Measurements from ENCODE around the gene LRP1. TPM values are rescaled to one million over a fixed set of nuclear protein-coding genes. Genes with fewer than 3 reads are reported as not detected.

The LRP1 gene
- total and polyA plus RNA-seq, 2 of the 13 experiments (the other 11 are each of a cell fraction or from before 2014, with no cell fraction given) = 14.7 to 30.8 TPM

DNA sequence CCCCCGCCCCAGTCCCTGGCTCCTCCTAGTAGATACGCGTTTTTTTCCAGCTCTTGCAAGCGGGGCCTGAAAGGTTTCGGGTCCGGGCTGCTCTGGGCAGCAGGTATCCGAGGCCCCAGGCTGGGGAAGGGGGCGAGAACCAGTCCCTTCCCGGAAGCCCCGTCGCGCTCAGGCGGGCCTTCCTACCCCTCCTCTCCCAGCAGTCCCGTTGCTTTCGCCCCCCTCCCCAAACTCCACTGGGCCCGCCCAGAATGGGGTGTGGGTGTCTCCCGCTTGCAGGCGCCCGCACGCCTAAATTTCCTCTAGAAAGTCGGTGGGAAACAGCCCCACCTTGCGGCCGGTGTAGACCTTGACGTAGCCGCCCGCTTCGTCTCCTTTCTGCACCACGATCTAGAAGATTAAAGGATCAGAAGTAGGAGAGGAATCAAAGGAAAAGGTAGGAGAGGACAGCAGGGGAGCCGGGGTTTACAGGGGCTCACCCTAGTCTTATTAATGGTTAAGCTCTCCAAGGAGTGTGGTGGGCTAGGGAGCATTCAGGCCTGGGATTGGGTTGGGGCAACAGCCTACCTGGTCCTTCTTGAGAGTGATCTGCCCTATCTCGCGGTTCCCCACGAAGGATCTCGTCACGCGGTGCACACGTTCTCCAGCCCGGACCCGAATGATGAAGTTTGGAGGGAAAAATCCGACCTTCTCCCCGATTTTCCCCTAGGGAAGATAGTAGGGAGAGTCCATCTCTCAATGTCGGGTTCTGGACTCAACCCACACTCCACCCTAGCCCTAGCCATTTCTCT, 115.4 kb downstream of the LRP1 start (continued):
- TF ChIP-seq, protein P1, sequence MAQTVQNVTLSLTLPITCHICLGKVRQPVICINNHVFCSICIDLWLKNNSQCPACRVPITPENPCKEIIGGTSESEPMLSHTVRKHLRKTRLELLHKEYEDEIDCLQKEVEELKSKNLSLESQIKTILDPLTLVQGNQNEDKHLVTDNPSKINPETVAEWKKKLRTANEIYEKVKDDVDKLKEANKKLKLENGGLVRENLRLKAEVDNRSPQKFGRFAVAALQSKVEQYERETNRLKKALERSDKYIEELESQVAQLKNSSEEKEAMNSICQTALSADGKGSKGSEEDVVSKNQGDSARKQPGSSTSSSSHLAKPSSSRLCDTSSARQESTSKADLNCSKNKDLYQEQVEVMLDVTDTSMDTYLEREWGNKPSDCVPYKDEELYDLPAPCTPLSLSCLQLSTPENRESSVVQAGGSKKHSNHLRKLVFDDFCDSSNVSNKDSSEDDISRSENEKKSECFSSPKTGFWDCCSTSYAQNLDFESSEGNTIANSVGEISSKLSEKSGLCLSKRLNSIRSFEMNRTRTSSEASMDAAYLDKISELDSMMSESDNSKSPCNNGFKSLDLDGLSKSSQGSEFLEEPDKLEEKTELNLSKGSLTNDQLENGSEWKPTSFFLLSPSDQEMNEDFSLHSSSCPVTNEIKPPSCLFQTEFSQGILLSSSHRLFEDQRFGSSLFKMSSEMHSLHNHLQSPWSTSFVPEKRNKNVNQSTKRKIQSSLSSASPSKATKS (CRISPR knock-in tag; IDR thresholded peaks at IDR 0.05) = no peak
- TF ChIP-seq, protein P2, sequence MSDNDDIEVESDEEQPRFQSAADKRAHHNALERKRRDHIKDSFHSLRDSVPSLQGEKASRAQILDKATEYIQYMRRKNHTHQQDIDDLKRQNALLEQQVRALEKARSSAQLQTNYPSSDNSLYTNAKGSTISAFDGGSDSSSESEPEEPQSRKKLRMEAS (IDR thresholded peaks at IDR 0.05) = peak; percentile 33; the same call in 1 of the 2 replicates
- TF ChIP-seq ZNF652 (CRISPR knock-in tag; IDR thresholded peaks at IDR 0.05; ENCODE audit: borderline replicate concordance, low read depth) (no peak), KDM2A (CRISPR knock-in tag; IDR thresholded peaks at IDR 0.05; ENCODE audit: borderline replicate concordance, low read depth) (peak; percentile 49; the same call in 1 of the 2 replicates), ZNF713 (CRISPR knock-in tag; IDR thresholded peaks at IDR 0.05) (no peak), ZNF674 (CRISPR knock-in tag; IDR thresholded peaks at IDR 0.05; ENCODE audit: low read depth) (no peak), TEAD3 (CRISPR knock-in tag; optimal IDR thresholded peaks at IDR 0.05; ENCODE audit: borderline replicate concordance) (peak; percentile 12), RAD21 (CRISPR knock-in tag; IDR thresholded peaks at IDR 0.05) (peak; percentile 47; the same call in 1 of the 2 replicates), CHD2 (IDR thresholded peaks at IDR 0.05; ENCODE audit: low read depth, low read length) (no peak), NR2F1 (CRISPR knock-in tag; IDR thresholded peaks at IDR 0.05) (no peak), CREM (IDR thresholded peaks at IDR 0.05) (peak; percentile 34; the same call in 1 of the 2 replicates), CREM (CRISPR knock-in tag; IDR thresholded peaks at IDR 0.05) (no peak), SMC3 (IDR thresholded peaks at IDR 0.05; ENCODE audit: low read length) (peak; percentile 26; the same call in 1 of the 2 replicates)
- TF ChIP-seq, protein P3, sequence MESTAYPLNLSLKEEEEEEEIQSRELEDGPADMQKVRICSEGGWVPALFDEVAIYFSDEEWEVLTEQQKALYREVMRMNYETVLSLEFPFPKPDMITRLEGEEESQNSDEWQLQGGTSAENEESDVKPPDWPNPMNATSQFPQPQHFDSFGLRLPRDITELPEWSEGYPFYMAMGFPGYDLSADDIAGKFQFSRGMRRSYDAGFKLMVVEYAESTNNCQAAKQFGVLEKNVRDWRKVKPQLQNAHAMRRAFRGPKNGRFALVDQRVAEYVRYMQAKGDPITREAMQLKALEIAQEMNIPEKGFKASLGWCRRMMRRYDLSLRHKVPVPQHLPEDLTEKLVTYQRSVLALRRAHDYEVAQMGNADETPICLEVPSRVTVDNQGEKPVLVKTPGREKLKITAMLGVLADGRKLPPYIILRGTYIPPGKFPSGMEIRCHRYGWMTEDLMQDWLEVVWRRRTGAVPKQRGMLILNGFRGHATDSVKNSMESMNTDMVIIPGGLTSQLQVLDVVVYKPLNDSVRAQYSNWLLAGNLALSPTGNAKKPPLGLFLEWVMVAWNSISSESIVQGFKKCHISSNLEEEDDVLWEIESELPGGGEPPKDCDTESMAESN (CRISPR knock-in tag; conservative IDR thresholded peaks at IDR 0.05) = peak; percentile 40; the same call in 1 of the 2 replicates
- TF ChIP-seq, protein P4, sequence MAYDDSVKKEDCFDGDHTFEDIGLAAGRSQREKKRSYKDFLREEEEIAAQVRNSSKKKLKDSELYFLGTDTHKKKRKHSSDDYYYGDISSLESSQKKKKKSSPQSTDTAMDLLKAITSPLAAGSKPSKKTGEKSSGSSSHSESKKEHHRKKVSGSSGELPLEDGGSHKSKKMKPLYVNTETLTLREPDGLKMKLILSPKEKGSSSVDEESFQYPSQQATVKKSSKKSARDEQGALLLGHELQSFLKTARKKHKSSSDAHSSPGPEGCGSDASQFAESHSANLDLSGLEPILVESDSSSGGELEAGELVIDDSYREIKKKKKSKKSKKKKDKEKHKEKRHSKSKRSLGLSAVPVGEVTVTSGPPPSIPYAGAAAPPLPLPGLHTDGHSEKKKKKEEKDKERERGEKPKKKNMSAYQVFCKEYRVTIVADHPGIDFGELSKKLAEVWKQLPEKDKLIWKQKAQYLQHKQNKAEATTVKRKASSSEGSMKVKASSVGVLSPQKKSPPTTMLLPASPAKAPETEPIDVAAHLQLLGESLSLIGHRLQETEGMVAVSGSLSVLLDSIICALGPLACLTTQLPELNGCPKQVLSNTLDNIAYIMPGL (CRISPR knock-in tag; IDR thresholded peaks at IDR 0.05; ENCODE audit: borderline replicate concordance in 1 of 2, low read depth in 1 of 2) = peak in 1 of 2 experiments; percentile 55; a peak in 1 of 4 replicates
- TF ChIP-seq, protein P5, sequence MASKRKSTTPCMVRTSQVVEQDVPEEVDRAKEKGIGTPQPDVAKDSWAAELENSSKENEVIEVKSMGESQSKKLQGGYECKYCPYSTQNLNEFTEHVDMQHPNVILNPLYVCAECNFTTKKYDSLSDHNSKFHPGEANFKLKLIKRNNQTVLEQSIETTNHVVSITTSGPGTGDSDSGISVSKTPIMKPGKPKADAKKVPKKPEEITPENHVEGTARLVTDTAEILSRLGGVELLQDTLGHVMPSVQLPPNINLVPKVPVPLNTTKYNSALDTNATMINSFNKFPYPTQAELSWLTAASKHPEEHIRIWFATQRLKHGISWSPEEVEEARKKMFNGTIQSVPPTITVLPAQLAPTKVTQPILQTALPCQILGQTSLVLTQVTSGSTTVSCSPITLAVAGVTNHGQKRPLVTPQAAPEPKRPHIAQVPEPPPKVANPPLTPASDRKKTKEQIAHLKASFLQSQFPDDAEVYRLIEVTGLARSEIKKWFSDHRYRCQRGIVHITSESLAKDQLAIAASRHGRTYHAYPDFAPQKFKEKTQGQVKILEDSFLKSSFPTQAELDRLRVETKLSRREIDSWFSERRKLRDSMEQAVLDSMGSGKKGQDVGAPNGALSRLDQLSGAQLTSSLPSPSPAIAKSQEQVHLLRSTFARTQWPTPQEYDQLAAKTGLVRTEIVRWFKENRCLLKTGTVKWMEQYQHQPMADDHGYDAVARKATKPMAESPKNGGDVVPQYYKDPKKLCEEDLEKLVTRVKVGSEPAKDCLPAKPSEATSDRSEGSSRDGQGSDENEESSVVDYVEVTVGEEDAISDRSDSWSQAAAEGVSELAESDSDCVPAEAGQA (IDR thresholded peaks at IDR 0.05; ENCODE audit: low read depth) = no peak
- TF ChIP-seq, protein P5 (CRISPR knock-in tag; IDR thresholded peaks at IDR 0.05; ENCODE audit: borderline replicate concordance) = no peak

All from HepG2 (cell line).